LNCAP (cell line): ENCODE data around the gene TACR2.

Experiments
- TF ChIP-seq, protein P1 (sequence below): fragments of 450-650 bp; IDR thresholded peaks from 2 replicates; pipeline ENCODE4 v1.5.1; 2017; ENCODE audit warnings: mild to moderate bottlenecking

The TACR2 gene

DNA sequence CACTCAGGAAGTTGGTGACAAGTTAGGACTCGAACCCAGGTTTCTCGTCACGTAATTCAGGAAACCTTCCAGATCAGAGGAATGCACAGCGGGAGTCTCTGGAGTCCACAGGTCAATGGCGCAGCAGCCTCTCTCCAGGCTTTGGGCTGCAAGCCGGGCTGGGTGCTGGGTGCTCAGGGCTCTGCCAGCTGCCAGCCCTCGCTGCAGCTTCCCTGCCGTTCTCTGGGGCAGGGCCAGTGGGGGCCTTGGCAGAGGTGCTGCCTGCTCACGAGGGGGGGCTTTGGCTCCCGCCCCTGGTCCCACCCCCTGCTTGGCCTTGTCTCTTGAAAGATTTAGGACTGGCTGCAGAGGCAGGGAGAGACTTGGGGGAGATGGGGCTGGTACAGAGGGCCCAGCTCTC lies at the start of gene TACR2:
TACR2 (minus strand) TSS at position 224 of the 400 bp plus-strand sequence. CDS start 595 bp downstream, outside the sequence.
- TF ChIP-seq, protein P1, sequence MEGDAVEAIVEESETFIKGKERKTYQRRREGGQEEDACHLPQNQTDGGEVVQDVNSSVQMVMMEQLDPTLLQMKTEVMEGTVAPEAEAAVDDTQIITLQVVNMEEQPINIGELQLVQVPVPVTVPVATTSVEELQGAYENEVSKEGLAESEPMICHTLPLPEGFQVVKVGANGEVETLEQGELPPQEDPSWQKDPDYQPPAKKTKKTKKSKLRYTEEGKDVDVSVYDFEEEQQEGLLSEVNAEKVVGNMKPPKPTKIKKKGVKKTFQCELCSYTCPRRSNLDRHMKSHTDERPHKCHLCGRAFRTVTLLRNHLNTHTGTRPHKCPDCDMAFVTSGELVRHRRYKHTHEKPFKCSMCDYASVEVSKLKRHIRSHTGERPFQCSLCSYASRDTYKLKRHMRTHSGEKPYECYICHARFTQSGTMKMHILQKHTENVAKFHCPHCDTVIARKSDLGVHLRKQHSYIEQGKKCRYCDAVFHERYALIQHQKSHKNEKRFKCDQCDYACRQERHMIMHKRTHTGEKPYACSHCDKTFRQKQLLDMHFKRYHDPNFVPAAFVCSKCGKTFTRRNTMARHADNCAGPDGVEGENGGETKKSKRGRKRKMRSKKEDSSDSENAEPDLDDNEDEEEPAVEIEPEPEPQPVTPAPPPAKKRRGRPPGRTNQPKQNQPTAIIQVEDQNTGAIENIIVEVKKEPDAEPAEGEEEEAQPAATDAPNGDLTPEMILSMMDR, result no peak

DNA sequence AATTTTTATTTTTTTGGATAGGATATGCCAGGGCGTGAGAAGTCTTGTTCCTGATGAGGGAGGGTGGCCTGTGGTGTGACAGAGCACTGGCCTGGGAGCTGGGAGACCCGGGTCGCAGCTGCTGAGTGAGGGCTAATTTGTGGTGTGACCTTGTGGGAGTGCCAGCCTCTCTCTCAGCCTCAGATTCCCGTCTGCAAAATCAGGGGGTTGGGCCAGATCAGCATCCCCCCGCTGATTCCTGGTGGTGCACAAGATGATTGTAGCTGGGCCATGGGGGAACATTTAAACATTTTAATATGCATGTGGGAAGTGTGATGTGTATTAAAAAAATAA lies 49.4 kb upstream of the TACR2 start:
- TF ChIP-seq, protein P1, result no peak

DNA sequence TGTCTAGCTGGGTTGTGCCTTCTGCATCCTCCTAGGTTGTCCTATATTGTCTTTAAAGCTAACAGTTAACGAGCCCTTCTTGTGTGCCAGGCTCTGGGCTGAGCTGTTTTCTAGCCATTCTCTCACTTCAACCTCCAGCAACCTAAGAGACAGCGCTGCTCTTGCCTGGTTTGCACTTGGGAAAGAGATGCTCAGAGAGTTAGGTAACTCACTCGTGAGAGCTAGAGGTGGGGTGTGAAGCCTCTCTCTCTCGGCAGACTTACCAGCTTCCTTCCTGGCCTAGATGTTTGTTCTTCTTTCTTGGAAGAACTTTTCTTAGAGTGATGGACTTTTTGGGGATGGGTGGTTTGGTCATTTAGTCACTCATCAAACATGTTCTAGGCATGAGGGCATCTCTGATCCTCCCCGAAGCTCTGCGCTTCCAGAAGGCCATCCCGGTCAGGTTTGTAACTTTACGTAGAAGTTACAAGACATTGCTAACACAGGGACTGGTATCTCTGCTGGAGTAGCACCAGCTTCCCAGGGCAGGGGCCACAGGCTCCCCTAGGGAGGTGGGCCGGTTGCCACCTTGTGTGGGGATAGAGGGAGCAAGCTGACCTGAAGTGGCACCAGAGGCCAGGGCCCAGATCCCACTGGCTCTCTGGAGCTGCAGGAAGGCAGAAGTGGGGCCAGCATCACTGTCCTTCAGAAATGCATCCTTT lies 48.9 kb upstream of the TACR2 start:
- TF ChIP-seq, protein P1, result no peak

DNA sequence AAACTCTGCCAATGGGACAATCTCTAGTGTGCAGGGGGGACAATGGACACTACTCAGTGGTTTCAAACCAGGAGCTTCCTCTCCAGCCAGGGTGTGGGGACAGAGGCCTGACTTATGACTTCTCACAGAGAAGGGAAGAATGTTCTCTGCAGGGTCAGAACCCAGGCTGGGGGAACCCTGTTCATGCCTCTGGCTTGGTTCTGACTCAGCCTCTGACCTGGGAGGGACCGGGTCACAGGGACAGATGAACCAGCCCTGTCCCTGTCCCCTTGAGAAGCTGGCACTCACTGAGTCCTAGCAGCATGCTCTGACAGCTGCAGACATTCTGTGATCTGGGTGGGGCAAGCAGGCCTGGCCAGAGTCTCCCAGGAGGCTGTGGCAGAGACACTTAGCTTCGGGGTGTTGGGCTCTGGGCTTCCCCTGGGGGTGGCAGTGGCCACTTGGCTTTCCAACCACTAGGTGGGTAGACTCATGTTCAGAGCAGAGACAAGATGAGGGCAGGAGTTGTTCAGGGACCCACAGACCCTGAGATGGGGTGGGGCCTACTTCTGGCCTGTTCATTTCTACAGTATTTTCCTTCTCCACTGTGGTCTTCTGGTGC lies 48.2 kb upstream of the TACR2 start:
- TF ChIP-seq, protein P1, result no peak

DNA sequence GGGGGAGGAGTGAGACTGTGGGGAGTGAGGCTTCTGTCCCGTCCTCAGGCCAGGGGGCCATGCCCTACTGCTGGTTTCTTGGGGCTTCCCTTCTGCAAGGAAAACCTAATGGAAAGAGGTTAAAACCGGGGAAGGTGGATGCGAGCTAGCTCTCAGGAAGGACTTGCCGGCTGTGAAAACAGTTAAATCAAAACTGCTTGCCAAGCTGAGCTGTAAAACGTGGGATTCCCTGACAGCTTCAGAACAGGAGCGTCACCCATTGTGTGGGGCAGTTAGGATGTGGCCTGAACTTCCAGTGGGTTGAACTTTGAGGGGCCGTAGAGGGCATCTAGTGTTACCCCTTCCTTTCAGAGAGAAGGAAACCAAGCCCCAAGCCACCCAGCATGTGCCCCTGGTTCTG lies 47.7 kb upstream of the TACR2 start:
- TF ChIP-seq, protein P1, result no peak

DNA sequence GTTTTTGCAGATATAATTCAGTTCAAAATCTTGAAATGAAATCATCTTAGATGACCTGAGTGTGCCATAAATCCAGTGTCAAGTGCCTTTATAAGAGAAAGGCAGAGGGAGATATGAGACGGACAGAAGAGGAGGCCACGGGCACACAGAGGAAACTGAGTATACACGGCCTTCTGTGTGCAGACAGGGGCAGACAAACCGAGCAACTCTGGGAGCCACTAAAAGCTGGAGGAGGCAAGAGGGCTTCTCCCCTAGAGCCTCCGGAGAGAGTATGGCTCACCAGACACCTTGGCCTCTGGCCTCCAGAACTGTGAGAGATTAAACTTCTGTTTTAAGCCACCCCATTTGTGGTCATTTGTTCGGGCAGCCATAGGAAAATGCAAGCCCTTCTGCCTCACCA lies 47.2 kb upstream of the TACR2 start:
- TF ChIP-seq, protein P1, result no peak

DNA sequence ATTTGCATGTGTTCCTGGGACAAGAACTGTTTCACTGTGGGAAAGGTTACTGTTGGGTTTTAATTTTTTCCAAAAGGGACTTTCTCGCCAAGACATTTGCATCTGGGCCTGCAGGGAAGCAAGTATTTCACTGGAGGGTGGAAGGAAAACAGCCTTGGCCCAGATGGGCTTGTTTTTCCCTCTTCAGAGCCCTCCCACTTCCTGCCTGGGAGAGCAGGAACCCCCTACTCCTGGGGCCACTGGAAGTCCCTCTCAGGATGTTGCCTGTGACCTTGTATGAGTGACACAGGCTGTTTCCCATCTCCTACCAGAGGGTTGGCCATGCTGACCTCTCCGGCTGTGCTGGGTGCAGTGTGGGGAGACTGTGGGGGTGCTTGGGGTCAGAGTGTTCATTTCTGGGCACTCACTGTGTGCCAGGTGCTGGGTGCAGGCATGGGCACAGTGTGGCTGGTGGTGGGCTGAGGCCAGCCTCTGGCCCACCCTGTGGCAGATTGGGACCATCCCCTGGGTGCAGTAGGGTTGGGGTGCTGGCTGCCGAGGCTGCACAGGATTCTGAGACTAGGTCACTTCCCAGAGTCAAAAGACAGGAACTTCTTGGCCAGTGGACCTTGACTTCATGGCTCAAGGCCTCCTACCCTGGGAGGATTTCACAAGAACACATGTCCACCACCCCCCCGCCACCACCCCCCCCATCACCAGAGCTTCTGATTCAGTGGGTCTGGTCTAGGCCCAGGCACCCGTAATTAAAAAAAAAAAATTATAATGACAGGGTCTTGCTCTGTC lies 44.7 kb upstream of the TACR2 start:
- TF ChIP-seq, protein P1, result no peak
